Neural cell (in vitro differentiated cells): ENCODE data around the gene GORASP2. TPM values are rescaled to one million over a fixed set of nuclear protein-coding genes. Genes with fewer than 3 reads are reported as not detected.

Experiments used
- H2AFZ ChIP-seq: fragments of 200-600, 300-800 bp; sonication (generic), shearing (Covaris generic); 2 replicates; pipeline ENCODE4 v1.6.0; 2014; ENCODE audit warnings: low read depth, mild to moderate bottlenecking, antibody characterized with exemption, low read length, moderate library complexity
- H3F3A ChIP-seq: fragments of 200-600 bp; shearing (Covaris generic); 2 replicates; pipeline ENCODE4 v1.6.1; 2016; ENCODE audit warnings: mild to moderate bottlenecking, moderate library complexity, mixed read lengths, antibody characterized with exemption, low read length; ENCODE audit not compliant: insufficient read depth, poor library complexity, severe bottlenecking
- H3K27ac ChIP-seq: fragments of 200-600, 300-800 bp; sonication (generic), shearing (Covaris generic); 2 replicates; pipeline ENCODE4 v1.5.1; 2014; ENCODE audit warnings: mild to moderate bottlenecking, low read length, moderate library complexity
- H3K27me3 ChIP-seq: fragments of 300-800, 200-600 bp; sonication (generic), shearing (Covaris generic); 2 replicates; pipeline ENCODE4 v1.6.0; 2014; ENCODE audit warnings: mild to moderate bottlenecking, low read depth, low read length, moderate library complexity; ENCODE audit not compliant: insufficient read depth
- H3K36me3 ChIP-seq: fragments of 300-800, 200-600 bp; sonication (generic), shearing (Covaris generic); 2 replicates; pipeline ENCODE4 v1.5.1; 2014; ENCODE audit warnings: mild to moderate bottlenecking, antibody characterized with exemption, low read length, moderate library complexity; ENCODE audit not compliant: insufficient read depth
- H3K4me2 ChIP-seq: fragments of 300-800, 200-600 bp; sonication (generic), shearing (Covaris generic); 2 replicates; pipeline ENCODE4 v1.6.0; 2014; ENCODE audit warnings: mild to moderate bottlenecking, low read length
- H3K4me3 ChIP-seq: fragments of 300-800, 200-600 bp; sonication (generic), shearing (Covaris generic); 2 replicates; pipeline ENCODE4 v1.5.1; 2014; ENCODE audit warnings: mild to moderate bottlenecking, low read length, moderate library complexity
- H3K79me2 ChIP-seq: fragments of 200-600 bp; shearing (Covaris generic); replicated peaks from 2 replicates; pipeline ENCODE4 v1.6.0; 2014; ENCODE audit warnings: mild to moderate bottlenecking, low read length, moderate library complexity; ENCODE audit not compliant: insufficient read depth
- H3K9ac ChIP-seq: fragments of 300-800, 200-600 bp; sonication (generic), shearing (Covaris generic); 2 replicates; pipeline ENCODE4 v1.6.1; 2016; ENCODE audit warnings: mild to moderate bottlenecking, low read length, mixed read lengths
- H3K9me2 ChIP-seq: fragments of 200-600 bp; shearing (Covaris generic); 2 replicates; pipeline ENCODE4 v1.6.1; 2016; ENCODE audit warnings: mild to moderate bottlenecking, low read length, mixed read lengths; ENCODE audit not compliant: insufficient read depth
- H3K9me3 ChIP-seq: fragments of 200-600, 300-800 bp; sonication (generic), shearing (Covaris generic); 2 replicates; pipeline ENCODE4 v1.6.1; 2016; ENCODE audit warnings: mild to moderate bottlenecking, mixed run types, low read length, moderate library complexity, mixed read lengths
- H4K20me1 ChIP-seq: fragments of 200-600 bp; shearing (Covaris generic); 2 replicates; pipeline ENCODE4 v1.6.1; 2016; ENCODE audit warnings: mild to moderate bottlenecking, mixed run types; ENCODE audit not compliant: insufficient read depth
- EP300 ChIP-seq: fragments of 450-650 bp; conservative IDR thresholded peaks from 2 replicates; pipeline ENCODE4 v1.6.1; 2014; ENCODE audit warnings: antibody characterized with exemption, mild to moderate bottlenecking, moderate library complexity; ENCODE audit not compliant: poor library complexity, severe bottlenecking
- EZH2 ChIP-seq: fragments of 200-600, 300-800 bp; shearing (Covaris generic), sonication (generic); IDR thresholded peaks from 2 replicates; pipeline ENCODE4 v1.6.1; 2014; ENCODE audit warnings: antibody characterized with exemption, low read length, borderline replicate concordance, mild to moderate bottlenecking; ENCODE audit not compliant: insufficient read depth, poor library complexity, severe bottlenecking
- MXI1 ChIP-seq: fragments of 450-650 bp; conservative IDR thresholded peaks from 2 replicates; pipeline ENCODE4 v1.6.1; 2014; ENCODE audit warnings: antibody characterized with exemption, mild to moderate bottlenecking; ENCODE audit not compliant: poor library complexity, severe bottlenecking
- POLR2AphosphoS5 ChIP-seq: IDR thresholded peaks from 2 replicates; pipeline ENCODE4 v1.6.1; 2012
- RAD21 ChIP-seq: fragments of 450-650 bp; conservative IDR thresholded peaks from 2 replicates; pipeline ENCODE4 v1.6.1; 2014; ENCODE audit warnings: antibody characterized with exemption, mild to moderate bottlenecking, moderate library complexity
- SMC3 ChIP-seq: fragments of 450-650 bp; conservative IDR thresholded peaks from 2 replicates; pipeline ENCODE4 v1.6.1; 2014; ENCODE audit warnings: antibody characterized with exemption, mild to moderate bottlenecking, moderate library complexity; ENCODE audit not compliant: poor library complexity
- TAF1 ChIP-seq: IDR thresholded peaks from 2 replicates; pipeline ENCODE4 v1.6.1; 2012; ENCODE audit warnings: low read depth
- polyA plus RNA-seq: library from polyadenylated mRNA; depleted of rRNA; stranded (reverse); fragments of >200 nt; gene quantifications from 2 replicates; pipeline ENCODE4 v1.2.3, GENCODE V29; 2014
- TF ChIP-seq, protein P1 (sequence below): IDR thresholded peaks from 2 replicates; pipeline ENCODE4 v1.6.1; 2012; ENCODE audit warnings: borderline replicate concordance
- TF ChIP-seq, protein P2 (sequence below): fragments of 450-650 bp; IDR thresholded peaks from 2 replicates; pipeline ENCODE4 v1.5.1; 2014; ENCODE audit warnings: antibody characterized with exemption, mild to moderate bottlenecking, moderate library complexity; ENCODE audit not compliant: poor library complexity, severe bottlenecking

GORASP2 gene
- polyA plus RNA-seq, 1 donor from 2014 or later = 20.4 TPM

DNA sequence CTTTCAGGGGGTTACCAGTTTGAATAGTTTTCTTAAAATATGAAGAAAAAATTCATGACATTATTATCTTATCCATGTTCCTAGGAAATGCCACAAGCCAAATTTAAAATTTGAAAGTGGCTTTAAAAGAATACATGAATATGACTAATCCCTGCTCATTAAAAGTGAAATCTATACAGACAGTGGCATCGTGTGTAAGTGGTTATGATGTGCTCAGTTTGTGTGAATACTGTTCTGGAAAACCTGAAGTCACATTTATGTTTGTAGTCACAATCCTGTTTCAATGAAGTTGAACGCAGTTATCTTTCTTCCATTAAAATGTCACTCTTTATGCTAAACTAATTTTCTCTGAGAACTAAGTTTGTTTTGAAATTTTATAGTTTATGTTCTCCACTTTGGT, 75.8 kb downstream of the GORASP2 start:
- no peak for TF ChIP-seq RAD21
- TF ChIP-seq EP300 = no peak
- no peak for TF ChIP-seq SMC3
- TF ChIP-seq, protein P1, sequence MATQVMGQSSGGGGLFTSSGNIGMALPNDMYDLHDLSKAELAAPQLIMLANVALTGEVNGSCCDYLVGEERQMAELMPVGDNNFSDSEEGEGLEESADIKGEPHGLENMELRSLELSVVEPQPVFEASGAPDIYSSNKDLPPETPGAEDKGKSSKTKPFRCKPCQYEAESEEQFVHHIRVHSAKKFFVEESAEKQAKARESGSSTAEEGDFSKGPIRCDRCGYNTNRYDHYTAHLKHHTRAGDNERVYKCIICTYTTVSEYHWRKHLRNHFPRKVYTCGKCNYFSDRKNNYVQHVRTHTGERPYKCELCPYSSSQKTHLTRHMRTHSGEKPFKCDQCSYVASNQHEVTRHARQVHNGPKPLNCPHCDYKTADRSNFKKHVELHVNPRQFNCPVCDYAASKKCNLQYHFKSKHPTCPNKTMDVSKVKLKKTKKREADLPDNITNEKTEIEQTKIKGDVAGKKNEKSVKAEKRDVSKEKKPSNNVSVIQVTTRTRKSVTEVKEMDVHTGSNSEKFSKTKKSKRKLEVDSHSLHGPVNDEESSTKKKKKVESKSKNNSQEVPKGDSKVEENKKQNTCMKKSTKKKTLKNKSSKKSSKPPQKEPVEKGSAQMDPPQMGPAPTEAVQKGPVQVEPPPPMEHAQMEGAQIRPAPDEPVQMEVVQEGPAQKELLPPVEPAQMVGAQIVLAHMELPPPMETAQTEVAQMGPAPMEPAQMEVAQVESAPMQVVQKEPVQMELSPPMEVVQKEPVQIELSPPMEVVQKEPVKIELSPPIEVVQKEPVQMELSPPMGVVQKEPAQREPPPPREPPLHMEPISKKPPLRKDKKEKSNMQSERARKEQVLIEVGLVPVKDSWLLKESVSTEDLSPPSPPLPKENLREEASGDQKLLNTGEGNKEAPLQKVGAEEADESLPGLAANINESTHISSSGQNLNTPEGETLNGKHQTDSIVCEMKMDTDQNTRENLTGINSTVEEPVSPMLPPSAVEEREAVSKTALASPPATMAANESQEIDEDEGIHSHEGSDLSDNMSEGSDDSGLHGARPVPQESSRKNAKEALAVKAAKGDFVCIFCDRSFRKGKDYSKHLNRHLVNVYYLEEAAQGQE = no peak
- TF ChIP-seq POLR2AphosphoS5 = no peak
- TF ChIP-seq EZH2 = no peak
- TF ChIP-seq, protein P2, sequence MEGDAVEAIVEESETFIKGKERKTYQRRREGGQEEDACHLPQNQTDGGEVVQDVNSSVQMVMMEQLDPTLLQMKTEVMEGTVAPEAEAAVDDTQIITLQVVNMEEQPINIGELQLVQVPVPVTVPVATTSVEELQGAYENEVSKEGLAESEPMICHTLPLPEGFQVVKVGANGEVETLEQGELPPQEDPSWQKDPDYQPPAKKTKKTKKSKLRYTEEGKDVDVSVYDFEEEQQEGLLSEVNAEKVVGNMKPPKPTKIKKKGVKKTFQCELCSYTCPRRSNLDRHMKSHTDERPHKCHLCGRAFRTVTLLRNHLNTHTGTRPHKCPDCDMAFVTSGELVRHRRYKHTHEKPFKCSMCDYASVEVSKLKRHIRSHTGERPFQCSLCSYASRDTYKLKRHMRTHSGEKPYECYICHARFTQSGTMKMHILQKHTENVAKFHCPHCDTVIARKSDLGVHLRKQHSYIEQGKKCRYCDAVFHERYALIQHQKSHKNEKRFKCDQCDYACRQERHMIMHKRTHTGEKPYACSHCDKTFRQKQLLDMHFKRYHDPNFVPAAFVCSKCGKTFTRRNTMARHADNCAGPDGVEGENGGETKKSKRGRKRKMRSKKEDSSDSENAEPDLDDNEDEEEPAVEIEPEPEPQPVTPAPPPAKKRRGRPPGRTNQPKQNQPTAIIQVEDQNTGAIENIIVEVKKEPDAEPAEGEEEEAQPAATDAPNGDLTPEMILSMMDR = no peak
- no peak for TF ChIP-seq TAF1
- TF ChIP-seq MXI1 = no peak
- Histone ChIP-seq H3K4me3 (no peak overlapping the region), H2AFZ (no peak overlapping the region), H3K9ac (no peak overlapping the region), H3K27ac (no peak overlapping the region), H3K9me2 (no peaks in the 10 kb centered on the region), H3K9me3 (no peaks in the 10 kb centered on the region), H3K36me3 (no peaks in the 10 kb centered on the region), H3F3A (no peaks in the 10 kb centered on the region), H3K79me2 (no peaks in the 10 kb centered on the region), H3K27me3 (no peaks in the 10 kb centered on the region), H3K4me2 (no peak overlapping the region), H4K20me1 (no peaks in the 10 kb centered on the region)

DNA sequence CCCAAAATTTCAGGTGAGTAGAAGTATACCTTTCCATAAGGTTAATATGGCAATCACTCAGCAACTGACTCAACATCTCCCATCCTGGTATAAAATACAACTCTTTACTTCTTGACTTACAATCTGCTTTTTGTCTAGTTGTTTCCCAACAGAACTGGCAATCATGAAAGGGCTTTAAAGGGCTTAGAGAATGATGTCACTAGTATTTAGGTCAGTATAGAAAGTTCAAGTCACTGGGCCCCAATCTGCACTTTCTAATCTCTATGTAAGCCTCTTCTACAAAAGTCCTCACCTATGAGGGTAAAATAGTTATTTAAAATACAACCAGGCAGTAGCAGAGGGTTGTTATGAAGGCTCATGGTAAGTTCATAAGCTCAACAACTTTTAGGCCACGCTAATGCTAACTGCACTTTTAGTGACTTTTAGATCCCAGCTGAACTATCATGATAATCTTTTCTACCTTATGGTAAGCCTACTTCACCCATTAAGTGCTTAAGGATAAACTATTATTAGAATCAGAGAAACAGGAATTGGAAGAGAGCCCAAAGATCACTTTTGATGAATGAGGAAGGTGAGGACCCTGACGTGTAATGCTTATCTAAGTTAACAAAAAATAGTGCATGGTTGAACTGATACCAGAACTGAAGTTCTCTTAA, 79.6 kb downstream of the GORASP2 start:
- TF ChIP-seq, protein P1 = no peak
- TF ChIP-seq EZH2 = no peak
- TF ChIP-seq MXI1 = no peak
- no peak for TF ChIP-seq TAF1
- TF ChIP-seq POLR2AphosphoS5 = no peak
- TF ChIP-seq, protein P2 = no peak
- TF ChIP-seq RAD21 = no peak
- no peak for TF ChIP-seq EP300
- no peak for TF ChIP-seq SMC3
- Histone ChIP-seq H2AFZ (no peak overlapping the region), H3K27me3 (no peaks in the 10 kb centered on the region), H3K4me2 (no peak overlapping the region), H4K20me1 (no peaks in the 10 kb centered on the region), H3K9me2 (no peaks in the 10 kb centered on the region), H3F3A (no peaks in the 10 kb centered on the region), H3K9me3 (no peaks in the 10 kb centered on the region), H3K36me3 (no peaks in the 10 kb centered on the region), H3K4me3 (no peak overlapping the region), H3K79me2 (no peaks in the 10 kb centered on the region), H3K9ac (no peak overlapping the region), H3K27ac (no peak overlapping the region)
